HG03066 (cell line): ENCODE results near the gene ATXN7L2.

Experiments
- ATAC-seq: cut with Tn5 transposase; IDR thresholded peaks from one replicate; pipeline ENCODE4 v1.9.1; 2021; ENCODE audit warnings: low read depth; ENCODE audit not compliant: unreplicated experiment

The ATXN7L2 gene

GRCh38 chr1:109541102-109541501, 57.4 kb downstream of the ATXN7L2 start:
- no peak for ATAC-seq
